Type B pancreatic cell (in vitro differentiated cells): ENCODE measurements around the gene TAS2R3. TPM values are rescaled to one million over a fixed set of nuclear protein-coding genes. Genes with fewer than 3 reads are reported as not detected.
"Not testable (repeated sequence)": the region's sequence is repeated elsewhere in the genome, so short reads cannot be mapped to it uniquely, and the experiment has no call there.

Experiments
- DNase-seq: peaks from one replicate; pipeline ENCODE4 v3.0.0; 2021; ENCODE audit warnings: mixed read lengths; ENCODE audit not compliant: unreplicated experiment; ENCODE audit errors: extremely low spot score
- H3K27ac Mint-ChIP-seq: 2 replicates; pipeline ENCODE4 v1.8.0; 2021; ENCODE audit warnings: mild to moderate bottlenecking, mixed read lengths
- H3K27me3 Mint-ChIP-seq: 2 replicates; pipeline ENCODE4 v1.8.0; 2021; ENCODE audit warnings: mixed read lengths
- H3K36me3 Mint-ChIP-seq: 2 replicates; pipeline ENCODE4 v1.8.0; 2021; ENCODE audit warnings: mixed read lengths
- H3K4me1 Mint-ChIP-seq: one replicate; pipeline ENCODE4 v1.8.0; 2021; ENCODE audit warnings: mixed read lengths; ENCODE audit not compliant: unreplicated experiment
- H3K4me3 Mint-ChIP-seq: 2 replicates; pipeline ENCODE4 v1.8.0; 2021; ENCODE audit warnings: mild to moderate bottlenecking, mixed read lengths
- H3K9me3 Mint-ChIP-seq: 2 replicates; pipeline ENCODE4 v1.8.0; 2021; ENCODE audit warnings: mixed read lengths
- total RNA-seq: library from RNA; stranded (reverse); gene quantifications from 2 replicates; pipeline ENCODE4 v1.2.1, GENCODE V29; 2021; ENCODE audit warnings: low replicate concordance
- TF ChIP-seq, protein P1 (sequence below): fragments of 200-600 bp; sonication (generic); conservative IDR thresholded peaks from 2 replicates; pipeline ENCODE4 v1.5.0; 2021; ENCODE audit warnings: antibody characterized with exemption, mild to moderate bottlenecking

TAS2R3 gene
- total RNA-seq, 1 donor from 2014 or later = 3.2 TPM

DNA sequence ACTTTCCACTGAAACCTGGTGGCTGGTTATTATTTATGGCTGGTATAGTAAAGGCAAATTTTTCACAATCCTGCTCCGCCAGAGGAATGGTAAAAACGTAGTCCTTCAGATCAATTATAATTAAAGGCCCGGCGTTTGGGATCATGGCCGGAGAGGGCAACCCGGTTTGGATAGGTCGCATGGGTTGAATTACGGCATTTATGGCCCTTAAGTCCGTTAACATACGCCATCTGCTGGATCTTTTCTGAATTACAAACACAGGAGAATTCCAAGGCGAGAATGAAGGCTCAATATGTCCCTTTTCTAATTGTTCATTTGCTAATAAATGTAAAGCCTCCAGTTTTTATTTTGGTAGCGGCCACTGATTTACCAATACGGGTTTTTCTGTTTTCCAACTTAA lies 11.3 kb upstream of the TAS2R3 start:
- no peak for DNase-seq
- Mint-ChIP-seq H3K9me3 (peaks cover 16% of the 10 kb centered on the region), H3K27me3 (no peaks in the 10 kb centered on the region), H3K36me3 (peaks cover 74% of the 10 kb centered on the region), H3K27ac (no peak overlapping the region), H3K4me3 (no peak overlapping the region), H3K4me1 (no peaks in the 10 kb centered on the region)
- TF ChIP-seq, protein P1, sequence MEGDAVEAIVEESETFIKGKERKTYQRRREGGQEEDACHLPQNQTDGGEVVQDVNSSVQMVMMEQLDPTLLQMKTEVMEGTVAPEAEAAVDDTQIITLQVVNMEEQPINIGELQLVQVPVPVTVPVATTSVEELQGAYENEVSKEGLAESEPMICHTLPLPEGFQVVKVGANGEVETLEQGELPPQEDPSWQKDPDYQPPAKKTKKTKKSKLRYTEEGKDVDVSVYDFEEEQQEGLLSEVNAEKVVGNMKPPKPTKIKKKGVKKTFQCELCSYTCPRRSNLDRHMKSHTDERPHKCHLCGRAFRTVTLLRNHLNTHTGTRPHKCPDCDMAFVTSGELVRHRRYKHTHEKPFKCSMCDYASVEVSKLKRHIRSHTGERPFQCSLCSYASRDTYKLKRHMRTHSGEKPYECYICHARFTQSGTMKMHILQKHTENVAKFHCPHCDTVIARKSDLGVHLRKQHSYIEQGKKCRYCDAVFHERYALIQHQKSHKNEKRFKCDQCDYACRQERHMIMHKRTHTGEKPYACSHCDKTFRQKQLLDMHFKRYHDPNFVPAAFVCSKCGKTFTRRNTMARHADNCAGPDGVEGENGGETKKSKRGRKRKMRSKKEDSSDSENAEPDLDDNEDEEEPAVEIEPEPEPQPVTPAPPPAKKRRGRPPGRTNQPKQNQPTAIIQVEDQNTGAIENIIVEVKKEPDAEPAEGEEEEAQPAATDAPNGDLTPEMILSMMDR = peak; percentile 66

DNA sequence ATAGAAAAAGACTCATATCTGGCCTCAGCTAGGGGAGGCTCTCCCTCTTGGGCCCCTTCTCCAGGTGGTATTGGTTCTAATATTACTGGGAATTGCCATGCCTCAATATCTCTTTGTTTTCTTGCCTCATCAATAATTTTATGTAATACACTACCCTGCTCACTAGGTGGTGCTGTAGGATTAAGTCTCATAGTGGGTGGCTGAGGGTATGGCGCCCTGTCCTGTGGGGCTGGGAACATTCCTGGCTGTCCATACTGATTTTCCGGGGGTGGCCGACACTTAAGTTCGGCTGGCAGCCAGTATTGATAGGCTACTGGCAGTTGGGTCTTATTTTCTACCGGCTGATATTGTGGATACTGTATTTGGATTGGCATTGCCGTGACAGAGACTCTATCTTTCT lies 9.0 kb upstream of the TAS2R3 start:
- no peak overlapping the region for H3K4me3 Mint-ChIP-seq
- no peaks in the 10 kb centered on the region for H3K27me3 Mint-ChIP-seq
- peaks cover 14% of the 10 kb centered on the region for H3K9me3 Mint-ChIP-seq
- TF ChIP-seq, protein P1 = peak; percentile 65
- no peak for DNase-seq
- H3K36me3 Mint-ChIP-seq = peaks cover 87% of the 10 kb centered on the region
- no peaks in the 10 kb centered on the region for H3K4me1 Mint-ChIP-seq
- H3K27ac Mint-ChIP-seq = no peak overlapping the region

DNA sequence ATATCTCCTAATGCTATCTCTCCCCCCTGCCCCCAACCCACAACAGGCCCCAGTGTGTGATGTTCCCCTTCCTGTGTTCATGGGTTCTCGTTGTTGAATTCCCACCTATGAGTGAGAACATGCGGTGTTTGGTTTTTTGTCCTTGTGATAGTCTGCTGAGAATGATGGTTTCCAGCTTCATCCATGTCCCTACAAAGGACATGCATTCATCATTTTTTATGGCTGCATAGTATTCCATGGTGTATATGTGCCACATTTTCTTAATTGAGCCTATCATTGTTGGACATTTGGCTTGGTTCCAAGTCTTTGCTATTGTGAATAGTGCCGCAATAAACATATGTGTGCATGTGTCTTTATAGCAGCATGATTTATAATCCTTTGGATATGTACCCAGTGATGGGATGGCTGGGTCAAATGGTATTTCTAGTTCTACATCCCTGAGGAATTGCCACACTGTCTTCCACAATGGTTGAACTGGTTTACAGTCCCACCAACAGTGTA lies 6.2 kb downstream of the TAS2R3 start:
- H3K9me3 Mint-ChIP-seq, H3K4me1 Mint-ChIP-seq, H3K27me3 Mint-ChIP-seq, DNase-seq, H3K27ac Mint-ChIP-seq, H3K4me3 Mint-ChIP-seq: not testable (repeated sequence)
- peaks cover 28% of the 10 kb centered on the region for H3K36me3 Mint-ChIP-seq

DNA sequence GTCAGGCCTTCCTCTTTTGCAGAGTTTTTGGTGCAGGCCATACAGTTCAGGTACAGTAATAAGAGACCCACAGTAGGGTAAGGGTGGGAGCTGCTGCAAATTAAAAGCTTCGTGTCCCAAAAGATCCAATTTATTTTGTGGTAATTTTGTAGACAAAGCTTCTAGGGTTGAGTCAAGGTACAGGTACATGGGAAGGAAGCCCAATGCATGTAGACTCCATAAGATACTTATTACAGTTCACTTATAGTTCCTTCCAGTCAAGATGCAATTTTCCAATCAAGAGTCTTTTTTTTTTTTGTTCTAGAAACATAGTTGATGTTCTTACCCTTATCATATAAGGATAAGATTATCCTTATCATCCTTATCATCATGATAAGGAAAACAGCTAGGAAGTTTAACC lies 12.5 kb downstream of the TAS2R3 start, which contains the start of gene TAS2R4:
TSS of gene TAS2R4 (plus strand) at position 301 of the 400 bp plus-strand sequence. CDS start 1,815 bp downstream, outside the sequence.
- Mint-ChIP-seq H3K9me3 (no peaks in the 10 kb centered on the region), H3K27ac (no peak within 1 kb of the TSS), H3K4me1 (no peaks in the 10 kb centered on the region), H3K36me3 (peaks cover 32% of the 10 kb centered on the region), H3K27me3 (no peaks in the 10 kb centered on the region), H3K4me3 (no peak within 1 kb of the TSS)
- TF ChIP-seq, protein P1 = no peak
- no peak for DNase-seq

DNA sequence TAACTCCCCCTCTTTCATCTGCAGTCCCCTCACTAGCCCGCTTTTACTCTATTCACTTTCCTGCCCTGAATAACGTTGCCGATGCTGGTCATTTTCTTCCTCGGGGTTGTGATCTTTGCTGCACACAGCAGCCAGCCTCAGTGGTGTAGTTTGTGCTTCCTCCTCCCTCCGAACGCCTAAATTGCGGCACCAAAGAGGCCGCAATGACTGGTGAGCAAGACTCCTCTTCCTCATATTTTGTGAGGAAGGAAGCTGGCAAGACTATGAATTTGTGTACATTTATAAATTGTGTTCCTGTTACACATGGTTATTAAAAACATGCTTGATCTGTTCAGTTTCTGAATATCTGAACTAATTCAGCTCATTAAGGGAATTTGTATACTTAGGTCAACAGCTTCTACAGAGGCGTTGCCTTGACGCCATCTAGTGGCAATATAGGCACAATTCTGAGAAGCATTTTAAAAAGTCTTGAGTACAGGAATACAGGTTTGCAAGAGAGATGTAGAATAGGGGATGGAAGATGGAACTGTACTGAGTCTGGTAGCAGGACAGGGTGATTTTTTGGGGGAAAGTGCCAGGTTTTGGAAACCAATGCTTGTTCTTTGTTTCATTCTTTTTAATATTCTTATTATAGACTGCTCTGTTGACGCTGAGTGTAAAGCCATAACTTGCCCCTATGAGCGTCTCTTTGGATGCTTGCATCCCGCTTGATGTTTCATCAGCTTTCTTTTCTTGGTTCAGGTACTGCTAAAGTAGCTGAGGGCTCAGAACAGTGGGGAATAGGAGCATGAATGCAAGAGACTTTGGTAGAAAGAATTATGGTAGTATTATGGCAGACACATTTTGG lies 22.0 kb downstream of the TAS2R3 start:
- no peak overlapping the region for H3K27ac Mint-ChIP-seq
- TF ChIP-seq, protein P1 = peak; percentile 85
- H3K27me3 Mint-ChIP-seq = no peaks in the 10 kb centered on the region
- no peak overlapping the region for H3K4me3 Mint-ChIP-seq
- no peak for DNase-seq
- H3K4me1 Mint-ChIP-seq = no peaks in the 10 kb centered on the region
- peaks cover 5% of the 10 kb centered on the region for H3K36me3 Mint-ChIP-seq
- no peaks in the 10 kb centered on the region for H3K9me3 Mint-ChIP-seq

DNA sequence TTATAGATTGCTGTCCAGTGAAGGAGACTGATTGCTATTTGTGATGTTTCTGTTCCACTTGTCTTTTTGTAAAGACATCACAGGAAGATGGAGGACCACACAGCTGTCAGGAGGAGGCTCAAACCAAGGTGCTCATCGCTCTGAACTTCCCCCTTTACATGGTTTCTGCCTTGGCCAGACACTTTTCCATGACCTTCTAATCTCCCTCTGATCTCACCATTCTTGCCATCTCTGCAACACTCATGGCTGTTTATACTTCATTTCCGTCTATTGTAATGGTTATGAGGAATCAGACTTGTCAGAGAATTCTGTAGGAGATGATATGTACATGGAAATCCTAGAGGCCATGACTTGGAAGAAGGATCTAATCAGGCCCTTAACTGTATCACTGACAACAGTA lies 24.4 kb downstream of the TAS2R3 start:
- Mint-ChIP-seq H3K4me3 (no peak overlapping the region), H3K36me3 (peaks cover 14% of the 10 kb centered on the region)
- no peak for DNase-seq

More for the DNA sequence above, 24.4 kb downstream of the TAS2R3 start:
- H3K27ac Mint-ChIP-seq = no peak overlapping the region
- H3K4me1 Mint-ChIP-seq = no peaks in the 10 kb centered on the region
- H3K27me3 Mint-ChIP-seq = no peaks in the 10 kb centered on the region
- no peaks in the 10 kb centered on the region for H3K9me3 Mint-ChIP-seq
- TF ChIP-seq, protein P1 = no peak
